HG03565 (cell line): Measurements from ENCODE around the gene KHDC1L.
"Not testable (repeated sequence)": the region's sequence is repeated elsewhere in the genome, so short reads cannot be mapped to it uniquely, and the experiment has no call there.

ENCODE experiments used
- ATAC-seq: cut with Tn5 transposase; IDR thresholded peaks from one replicate; pipeline ENCODE4 v1.9.1; 2021; ENCODE audit warnings: mild to moderate bottlenecking, moderate library complexity; ENCODE audit not compliant: unreplicated experiment

KHDC1L gene, protein sequence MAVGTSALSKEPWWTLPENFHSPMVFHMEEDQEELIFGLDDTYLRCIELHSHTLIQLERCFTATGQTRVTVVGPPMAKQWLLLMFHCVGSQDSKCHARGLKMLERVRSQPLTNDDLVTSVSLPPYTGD

DNA sequence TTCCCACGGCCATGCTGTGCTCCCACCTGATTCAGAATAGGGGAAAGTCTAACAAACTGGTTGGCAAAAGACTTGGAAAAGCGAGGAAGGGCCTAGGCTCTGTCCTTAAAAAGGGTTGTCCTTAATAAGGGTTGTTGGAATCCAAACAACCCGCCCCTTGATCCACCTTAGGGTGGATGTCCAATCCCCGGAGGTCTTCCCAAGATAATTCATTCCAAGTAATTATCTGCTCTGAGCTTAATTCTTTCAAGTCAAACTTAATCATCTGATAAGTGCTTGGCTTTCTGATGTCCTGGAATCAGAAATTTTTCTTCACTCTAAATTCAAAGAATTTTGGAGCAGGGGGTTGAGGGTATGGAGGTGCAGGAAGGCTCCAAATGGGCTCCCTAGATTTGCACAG is at the start of gene KHDC1L:
Gene KHDC1L, minus strand, starts transcription at position 101 of the 400 bp plus-strand sequence. Its CDS starts 88 bp downstream, at position 13.
- no peak for ATAC-seq

DNA sequence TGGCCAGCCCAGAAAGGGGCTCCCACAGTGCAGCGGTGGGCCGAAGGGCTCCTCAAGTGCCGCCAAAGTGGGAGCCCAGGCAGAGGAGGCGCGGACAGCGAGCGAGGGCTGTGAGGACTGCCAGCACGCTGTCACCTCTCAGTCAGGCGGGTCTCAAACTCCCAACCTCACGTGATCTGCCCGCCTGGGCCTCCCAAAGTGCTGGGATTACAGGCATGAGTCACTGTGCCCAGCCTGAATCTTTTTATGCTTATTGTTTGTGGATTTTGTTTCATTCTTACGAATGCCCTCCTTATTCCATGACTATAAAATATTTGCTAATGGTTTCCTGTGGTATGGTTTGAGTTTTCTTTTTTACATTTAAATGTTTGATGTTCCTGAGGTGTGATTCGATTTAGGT is 44.0 kb upstream of the KHDC1L start:
- ATAC-seq, result not testable (repeated sequence)

DNA sequence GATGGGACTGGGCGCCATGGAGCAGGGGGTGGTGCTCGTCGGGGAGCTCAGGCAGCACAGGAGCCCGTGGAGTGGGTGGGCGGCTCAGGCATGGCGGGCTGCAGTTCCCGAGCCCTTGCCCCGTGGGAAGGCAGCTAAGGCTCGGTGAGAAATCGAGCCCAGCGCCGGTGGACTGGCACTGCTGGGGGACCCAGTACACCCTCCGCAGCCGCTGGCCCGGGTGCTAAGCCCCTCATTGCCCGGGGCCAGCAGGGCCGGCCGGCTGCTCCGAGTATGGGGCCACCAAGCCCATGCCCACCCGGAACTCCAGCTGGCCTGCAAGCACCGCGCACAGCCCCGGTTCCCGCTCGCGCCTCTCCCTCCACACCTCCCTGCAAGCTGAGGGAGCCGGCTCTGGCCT is 43.6 kb upstream of the KHDC1L start:
- ATAC-seq, result not testable (repeated sequence)

DNA sequence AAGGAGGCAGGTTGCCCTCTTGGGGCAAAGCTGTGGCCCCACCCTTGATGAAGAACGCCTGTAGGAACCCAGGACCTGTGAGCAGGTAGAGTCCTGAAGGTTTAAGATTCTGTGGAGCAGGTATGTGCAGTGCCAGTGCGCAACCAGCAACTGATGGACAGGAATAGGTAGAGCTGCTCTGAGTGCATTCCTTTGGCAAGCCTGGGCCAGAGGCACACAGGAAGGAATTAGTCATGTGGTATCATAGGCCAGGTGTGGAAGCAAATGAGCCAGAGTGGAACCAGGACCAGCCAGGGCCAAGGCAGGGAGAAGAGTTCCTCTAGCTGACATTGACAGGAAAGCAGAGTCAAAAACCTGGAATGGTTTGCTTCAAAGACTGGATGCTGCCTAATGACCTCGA is 39.1 kb upstream of the KHDC1L start:
- ATAC-seq, result no peak

DNA sequence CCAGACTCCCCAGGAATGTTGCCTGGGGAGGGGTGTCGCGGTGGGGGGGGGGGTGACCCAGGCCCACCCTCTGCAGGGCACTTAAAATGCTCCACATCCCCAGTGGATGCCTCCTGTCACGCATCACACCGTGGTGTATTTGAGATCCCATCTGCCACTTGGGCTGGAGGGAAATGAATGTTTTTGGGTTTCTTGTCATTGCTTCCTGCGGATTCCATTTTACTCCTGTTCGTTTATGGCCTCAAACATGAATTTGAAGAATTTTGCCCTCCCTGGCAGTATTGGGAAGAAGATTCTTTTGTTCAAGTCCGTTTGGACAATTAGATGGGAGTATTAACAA is 38.2 kb upstream of the KHDC1L start:
- ATAC-seq, result no peak

DNA sequence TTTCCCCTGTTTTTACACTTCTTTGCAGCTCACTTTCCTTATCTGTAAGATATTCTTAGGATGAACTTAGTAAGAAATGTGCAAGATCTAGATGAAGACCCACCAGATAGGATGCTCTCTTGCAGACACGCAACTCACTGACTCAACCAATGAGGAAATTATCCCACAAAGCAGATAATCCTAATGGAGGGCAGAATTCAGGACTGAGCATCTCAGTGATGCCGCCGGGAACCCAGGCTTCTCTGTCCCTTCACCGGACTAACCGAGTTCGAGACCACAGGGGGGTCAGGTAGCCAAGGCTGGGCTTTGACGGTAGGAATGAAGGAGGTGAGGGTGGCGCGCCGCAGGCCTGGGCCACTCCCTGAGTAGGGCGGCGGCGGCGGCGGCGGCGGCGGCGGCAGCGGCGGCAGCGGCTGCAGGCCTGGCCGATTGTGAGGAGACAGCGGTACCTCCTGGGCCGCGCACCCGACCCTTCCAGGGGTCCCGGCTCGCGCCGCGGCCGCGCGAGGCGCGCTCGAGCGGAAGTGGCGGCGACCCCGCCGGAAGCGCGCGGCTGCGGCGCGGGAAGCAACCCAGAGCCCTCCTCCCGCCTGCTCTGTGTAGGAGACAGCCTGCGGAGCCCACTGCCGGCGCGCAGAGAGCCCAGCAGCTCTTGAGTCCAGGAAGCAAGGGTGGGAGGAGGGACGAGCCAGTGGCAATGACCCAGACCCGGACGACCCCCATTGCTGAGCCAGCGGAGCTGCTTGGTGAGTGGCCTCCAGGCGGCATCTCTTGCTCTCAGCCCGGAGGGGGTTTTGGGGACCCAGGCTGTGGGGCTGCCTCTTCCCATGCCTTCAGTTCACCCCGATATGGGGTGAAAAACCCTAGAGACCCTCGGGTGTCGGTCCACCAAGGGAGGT is 37.6 kb upstream of the KHDC1L start, which contains the start of gene KHDC1:
Gene KHDC1, minus strand, starts transcription at position 526 of the 899 bp plus-strand sequence. CDS start 20,679 bp downstream, outside the sequence.
- peak; percentile 85 for ATAC-seq

DNA sequence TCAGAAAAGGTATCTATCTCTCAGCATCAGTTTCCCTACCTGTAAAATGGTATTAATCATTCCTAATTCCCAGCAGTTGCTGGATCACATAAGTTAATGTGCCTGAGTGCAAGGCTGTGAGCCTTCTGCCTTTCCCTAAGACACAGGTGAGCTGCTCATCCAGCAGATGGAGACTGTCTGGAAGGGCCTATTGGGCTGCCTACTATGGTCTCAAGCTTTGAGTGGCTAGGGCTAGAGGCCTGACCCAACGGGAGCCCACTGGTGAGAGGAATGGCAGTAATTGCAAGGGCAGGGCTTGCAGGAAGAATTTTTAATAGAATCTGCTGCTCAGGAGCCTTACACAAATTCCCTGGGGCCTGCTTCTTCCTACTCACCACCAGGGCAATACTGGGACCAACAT is 33.4 kb upstream of the KHDC1L start:
- ATAC-seq, result no peak

DNA sequence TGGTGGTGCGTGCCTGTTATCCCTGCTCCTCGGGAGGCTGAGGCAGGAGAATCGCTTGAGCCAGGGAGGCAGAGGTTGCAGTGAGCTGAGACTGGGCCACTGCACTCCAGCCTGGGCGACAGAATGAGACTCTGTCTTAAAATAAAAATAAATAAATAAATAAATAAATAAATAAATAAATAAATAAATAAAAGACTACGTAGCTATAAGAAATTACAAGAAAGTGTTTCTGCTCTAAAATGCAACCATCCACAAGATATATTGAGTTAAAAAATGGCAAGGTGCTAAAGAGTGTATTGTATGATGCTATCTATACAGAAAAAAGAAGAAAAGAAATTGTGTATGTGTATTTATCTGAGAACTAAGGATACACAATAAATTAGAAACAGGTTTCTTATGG is 29.0 kb upstream of the KHDC1L start:
- not testable (repeated sequence) for ATAC-seq

DNA sequence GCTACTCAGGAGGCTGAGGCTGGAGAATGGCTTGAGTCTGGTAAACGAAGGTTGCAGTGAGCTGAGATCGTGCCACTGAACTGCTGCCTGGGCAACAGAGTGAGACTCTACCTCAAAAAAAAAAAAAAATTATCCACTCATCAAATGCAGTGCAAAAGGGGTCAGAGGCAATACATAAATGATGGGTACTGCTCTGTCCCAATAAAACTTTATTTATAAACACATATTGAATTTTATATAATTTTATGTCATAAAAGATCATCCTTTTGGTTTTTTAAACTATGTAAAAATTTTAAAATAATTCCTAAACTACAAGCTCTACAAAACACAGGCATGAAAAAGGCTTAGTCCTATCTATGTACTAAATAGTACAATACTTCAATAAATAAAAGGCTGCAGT is 27.4 kb upstream of the KHDC1L start:
- ATAC-seq, result no peak

DNA sequence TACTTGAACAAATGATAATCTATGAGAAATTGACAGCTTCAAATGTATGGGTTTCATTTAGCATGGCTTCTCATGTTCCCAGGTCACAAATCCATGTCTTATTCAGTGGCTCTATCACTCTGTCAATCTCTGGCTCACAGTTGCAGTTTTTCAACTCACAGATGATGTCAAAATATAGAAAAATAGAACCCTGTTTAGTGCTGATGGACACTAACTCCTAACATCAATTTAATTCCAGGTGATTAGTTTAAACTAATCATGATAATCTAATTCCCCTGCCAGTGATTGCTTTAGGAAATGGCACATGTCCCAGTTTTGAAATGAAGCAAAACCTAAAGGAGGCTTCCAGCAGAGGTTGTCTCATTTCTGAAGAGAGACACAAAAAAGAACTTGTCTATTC is 24.7 kb upstream of the KHDC1L start:
- no peak for ATAC-seq

DNA sequence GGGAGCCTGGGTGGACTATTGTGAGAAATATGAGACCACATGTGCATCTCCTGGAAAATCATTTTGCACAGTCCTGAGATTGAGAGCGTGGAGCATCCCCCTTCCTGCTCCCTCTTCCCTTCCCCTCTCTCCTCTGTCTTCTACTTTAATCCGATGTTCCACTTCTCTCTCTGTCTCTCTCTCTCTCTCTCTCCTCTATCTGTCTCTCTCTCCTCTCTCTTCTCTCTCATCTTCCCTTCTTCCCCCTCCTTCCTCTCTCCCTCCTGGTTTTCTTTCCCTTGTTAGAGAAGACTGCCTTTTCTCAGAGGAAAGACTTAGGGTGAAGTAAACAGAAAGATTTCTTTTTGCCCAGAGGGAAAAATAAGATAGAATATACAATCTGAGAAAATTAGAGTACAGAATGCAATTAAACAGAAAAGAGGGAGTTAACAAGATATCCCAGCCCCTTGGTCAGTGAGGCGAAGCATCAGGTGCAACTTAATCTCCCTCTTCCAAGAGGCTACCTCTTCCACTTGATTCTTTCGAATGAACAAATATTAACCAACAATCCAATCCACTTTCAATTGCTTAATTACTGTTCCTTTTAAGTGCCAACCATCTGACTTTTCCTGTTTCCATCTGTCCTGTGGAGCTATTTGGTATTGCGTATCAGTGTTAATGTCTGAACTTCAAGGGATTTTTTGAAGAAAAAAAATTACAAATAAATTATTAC is 23.1 kb upstream of the KHDC1L start:
- ATAC-seq, result no peak

DNA sequence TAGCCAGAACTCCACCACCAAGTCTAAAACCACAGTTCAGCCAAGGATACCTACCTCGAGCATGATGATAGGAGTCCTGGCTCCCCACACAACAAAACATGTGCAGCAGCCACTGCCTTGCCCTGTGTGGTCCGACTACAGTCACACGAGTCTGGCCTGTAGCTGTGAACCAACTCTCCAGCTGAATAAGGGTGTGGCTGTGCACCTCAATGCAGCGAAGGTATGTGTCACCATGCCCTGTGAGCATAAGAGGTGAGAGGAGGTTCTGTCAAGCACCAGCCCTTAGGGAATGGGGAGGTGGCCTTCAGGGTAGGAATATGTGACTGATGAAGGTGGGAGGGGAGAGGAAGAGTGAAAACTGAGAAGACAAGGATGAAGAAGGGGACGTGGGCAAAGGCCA is 16.7 kb upstream of the KHDC1L start:
- no peak for ATAC-seq

DNA sequence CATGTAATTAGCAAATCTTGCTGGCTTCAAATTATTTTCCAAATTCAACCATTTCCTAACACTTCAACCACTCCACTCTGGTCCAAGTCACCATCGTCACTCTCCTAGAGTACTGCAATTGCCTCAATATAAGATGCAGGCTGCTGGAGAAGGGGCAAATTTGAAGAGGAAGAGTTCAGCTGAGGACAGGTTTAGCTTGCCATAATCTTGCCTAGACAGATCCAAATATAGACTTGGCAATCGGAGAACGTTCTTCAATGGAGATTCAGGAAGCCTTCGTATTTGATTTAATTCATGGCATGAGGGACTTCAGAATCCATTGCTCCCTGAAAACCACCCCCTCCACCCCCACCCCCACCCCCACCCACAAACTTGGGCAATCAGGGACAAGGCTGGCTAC is 15.4 kb upstream of the KHDC1L start:
- ATAC-seq, result no peak

DNA sequence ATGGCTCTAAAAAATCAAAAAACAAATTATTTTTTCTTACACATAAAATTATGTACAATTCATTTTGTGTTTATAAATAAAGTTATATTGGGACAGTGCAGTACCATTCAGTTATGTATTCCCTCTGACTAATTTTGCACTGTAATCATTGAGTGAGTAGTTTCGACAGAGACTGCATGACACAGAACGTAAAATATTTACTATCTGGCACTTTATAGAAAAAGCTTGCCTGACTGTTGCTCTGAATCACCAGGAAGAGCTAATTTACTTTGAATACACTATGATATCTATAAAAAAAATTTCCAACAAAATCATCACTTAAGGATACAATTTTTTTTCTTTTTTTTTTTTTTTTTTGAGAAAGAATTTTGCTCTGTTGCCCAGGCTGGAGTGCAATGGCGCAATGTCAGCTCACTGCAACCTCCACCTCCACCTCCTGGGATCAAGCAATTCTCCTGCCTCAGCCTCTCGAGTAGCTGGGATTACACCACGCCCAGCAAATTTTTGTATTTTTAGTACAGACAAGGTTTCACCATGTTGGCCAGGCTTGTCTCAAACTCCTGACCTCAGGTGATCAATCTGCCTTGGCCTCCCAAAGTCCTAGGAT is 11.0 kb upstream of the KHDC1L start:
- ATAC-seq, result no peak

DNA sequence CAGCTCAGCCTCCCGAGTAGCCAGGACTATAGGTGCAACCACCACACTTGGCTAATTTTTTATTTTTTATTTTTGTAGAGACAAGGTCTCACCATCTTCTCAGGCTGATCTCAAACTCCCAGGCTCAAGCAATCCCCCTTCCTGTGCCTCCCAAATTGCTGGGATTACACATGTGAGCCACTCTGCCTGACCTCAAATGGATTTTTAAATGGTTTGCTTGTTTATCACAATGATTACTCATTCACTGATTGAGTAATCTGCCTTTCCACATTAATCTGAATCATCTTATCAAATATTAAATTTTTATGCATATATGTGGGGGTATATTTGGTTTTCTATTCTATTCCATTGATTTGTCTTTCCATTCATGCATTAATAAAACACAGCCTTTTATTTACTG is 9.4 kb upstream of the KHDC1L start:
- ATAC-seq, result no peak

DNA sequence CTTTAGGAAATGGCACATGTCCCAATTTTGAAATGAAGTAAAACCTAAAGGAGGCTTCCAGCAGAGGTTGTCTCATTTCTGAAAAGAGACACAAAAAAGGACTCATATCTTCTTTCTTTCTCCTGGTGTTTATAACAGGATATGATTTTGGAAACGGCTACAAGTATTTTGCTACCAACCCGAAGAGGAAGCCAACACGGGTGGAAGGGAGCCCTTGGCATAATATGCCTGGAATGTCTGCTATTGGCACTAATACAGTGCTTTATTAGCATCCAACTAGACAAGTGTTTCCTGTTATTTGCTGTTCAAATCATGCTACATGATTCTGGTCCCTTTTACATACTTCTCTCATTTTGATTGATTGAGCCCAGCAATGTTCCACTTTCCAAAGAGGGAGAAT is 8.7 kb upstream of the KHDC1L start:
- ATAC-seq, result not testable (repeated sequence)

DNA sequence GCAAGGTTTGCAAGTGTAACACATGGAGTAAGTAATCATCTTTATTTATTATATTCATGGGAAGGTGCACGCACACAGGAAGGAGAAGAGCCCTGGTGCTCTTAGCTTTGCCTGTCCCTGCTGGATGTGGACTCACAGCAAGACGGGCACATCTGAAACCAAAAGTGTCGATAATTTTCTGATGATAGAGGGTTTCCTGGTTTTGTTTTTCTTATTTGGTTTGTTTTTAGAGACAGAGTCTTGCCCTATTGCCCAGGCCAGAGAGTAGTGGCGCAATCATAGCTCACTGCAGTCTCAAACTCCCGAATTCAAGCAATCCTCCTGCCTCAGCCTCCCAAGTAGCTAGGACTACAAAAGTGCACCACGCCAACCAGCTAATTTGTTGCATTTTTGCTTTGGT is 7.8 kb upstream of the KHDC1L start:
- no peak for ATAC-seq

DNA sequence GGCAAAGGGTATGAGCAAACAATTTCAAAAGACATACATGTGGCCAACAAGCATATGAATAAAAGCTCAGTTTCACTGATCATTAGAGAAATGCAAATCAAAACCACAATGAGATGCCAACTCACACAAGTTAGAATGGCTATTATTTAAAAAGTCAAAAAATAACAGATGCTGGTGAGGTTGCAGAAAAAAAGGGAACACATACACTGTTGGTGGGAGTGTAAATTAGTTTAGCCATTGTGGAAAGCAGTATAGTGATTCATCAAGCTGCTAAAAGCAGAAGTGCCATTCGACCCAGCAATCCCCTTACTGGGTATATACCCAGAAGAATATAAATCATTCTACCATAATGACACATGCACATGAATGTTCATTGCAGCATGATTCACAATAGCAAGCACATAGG is 6.7 kb upstream of the KHDC1L start:
- ATAC-seq, result no peak

DNA sequence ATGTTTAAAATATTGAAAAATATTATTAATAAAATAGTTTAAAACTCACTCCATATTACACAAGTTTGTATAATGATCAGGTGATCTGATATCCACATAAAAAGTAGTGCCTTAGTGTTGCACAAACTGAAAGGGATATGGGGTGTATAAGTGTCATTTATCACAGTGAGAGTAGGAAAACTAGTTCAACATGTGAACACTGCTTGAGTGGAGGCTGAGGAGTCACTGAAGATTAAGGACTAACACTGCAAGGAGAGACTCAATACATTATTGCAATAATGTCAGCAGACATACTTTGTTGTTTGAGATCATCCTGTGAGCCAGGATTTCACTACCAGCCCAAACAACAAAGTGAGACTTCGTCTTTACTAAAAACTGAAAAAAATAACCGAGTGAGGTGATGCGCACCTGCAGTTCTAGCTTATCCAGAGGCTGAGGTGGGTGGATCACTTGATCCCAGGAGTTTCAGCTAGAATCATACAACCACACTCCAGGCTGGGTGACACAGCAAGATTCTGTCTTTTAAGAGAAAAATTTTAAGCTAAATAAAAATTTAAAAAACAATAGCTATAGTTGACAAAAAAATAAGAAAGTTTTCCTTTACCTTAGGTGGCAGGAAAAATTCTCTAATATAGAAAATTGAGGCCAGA is 2.4 kb upstream of the KHDC1L start:
- ATAC-seq, result no peak

DNA sequence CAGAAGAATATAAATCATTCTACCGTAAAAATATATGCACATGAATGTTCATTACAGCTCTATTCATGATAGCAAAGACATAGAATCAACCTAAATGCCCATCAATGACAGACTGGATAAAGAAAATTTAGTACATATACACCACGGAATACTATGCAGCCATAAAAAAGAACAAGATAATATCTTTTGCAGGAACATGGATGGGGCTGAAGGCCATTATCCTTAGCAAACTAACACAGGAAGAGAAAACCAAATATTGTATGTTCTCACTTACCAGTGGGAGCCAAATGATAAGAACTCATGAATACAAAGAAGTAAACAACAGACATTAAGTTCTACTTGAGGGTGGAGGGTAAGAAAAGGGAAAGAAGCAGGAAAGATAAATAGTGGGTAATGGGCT is 8.4 kb downstream of the KHDC1L start:
- no peak for ATAC-seq

DNA sequence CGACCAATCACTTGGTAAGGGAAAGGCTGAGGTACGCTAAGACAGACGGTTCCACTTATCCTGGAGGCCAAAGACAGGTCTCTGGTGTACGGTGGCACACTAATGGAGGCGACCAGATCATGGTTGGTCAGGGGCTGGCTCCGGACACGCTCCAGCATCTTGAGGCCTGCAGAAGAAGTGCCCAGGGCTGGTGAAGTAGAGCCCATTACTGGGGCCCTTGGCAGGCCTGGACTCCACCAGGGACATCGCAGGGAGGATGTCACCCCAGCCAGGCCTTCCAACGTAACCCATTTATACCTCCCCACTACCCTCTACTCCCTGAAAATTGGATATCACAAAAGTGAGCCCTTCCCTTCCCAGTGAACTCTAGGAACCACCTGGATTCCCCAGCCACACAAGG is 16.2 kb downstream of the KHDC1L start:
- ATAC-seq, result no peak
